Glutamatergic neuron (in vitro differentiated cells): ENCODE measurements around the gene KRTAP5-3. TPM values are rescaled to one million over a fixed set of nuclear protein-coding genes. Genes with fewer than 3 reads are reported as not detected.
A peak's percentile ranks its signal among the peaks of the same experiment; 100 is the strongest.
"Not testable (repeated sequence)": the region's sequence is repeated elsewhere in the genome, so short reads cannot be mapped to it uniquely, and the experiment has no call there.

Experiments used
- DNase-seq: peaks from one replicate; pipeline ENCODE4 v3.0.0; 2022
- H3K27ac Mint-ChIP-seq: one replicate; pipeline ENCODE4 v1.8.0; 2020; ENCODE audit warnings: mild to moderate bottlenecking, mixed read lengths, inconsistent platforms; ENCODE audit not compliant: unreplicated experiment
- H3K27me3 Mint-ChIP-seq: one replicate; pipeline ENCODE4 v1.8.0; 2020; ENCODE audit warnings: mild to moderate bottlenecking, moderate library complexity, mixed read lengths, inconsistent platforms; ENCODE audit not compliant: unreplicated experiment
- H3K36me3 Mint-ChIP-seq: one replicate; pipeline ENCODE4 v1.8.0; 2020; ENCODE audit warnings: mild to moderate bottlenecking, mixed read lengths, inconsistent platforms; ENCODE audit not compliant: unreplicated experiment
- H3K4me1 Mint-ChIP-seq: one replicate; pipeline ENCODE4 v1.8.0; 2020; ENCODE audit warnings: mild to moderate bottlenecking, low read depth, mixed read lengths, inconsistent platforms; ENCODE audit not compliant: unreplicated experiment
- H3K4me3 Mint-ChIP-seq: one replicate; pipeline ENCODE4 v1.8.0; 2020; ENCODE audit warnings: mild to moderate bottlenecking, mixed read lengths, inconsistent platforms; ENCODE audit not compliant: unreplicated experiment
- H3K9me3 Mint-ChIP-seq: one replicate; pipeline ENCODE4 v1.8.0; 2020; ENCODE audit warnings: mild to moderate bottlenecking, moderate library complexity, mixed read lengths, inconsistent platforms; ENCODE audit not compliant: unreplicated experiment
- CTCF ChIP-seq: fragments of 200-600 bp; sonication (generic); IDR thresholded peaks from one replicate; pipeline ENCODE4 v1.5.0; 2021; ENCODE audit not compliant: partially characterized antibody, unreplicated experiment
- total RNA-seq: library from RNA; stranded (reverse); fragmentation: NEBNext Ultra II Directional; extraction: Animal tissue kit (Norgen Biotek cat#: 25700); gene quantifications from one replicate; pipeline ENCODE4 v1.2.1, GENCODE V29; 2021; ENCODE audit not compliant: unreplicated experiment

Gene KRTAP5-3
- total RNA-seq, 1 donor from 2014 or later = not detected

DNA sequence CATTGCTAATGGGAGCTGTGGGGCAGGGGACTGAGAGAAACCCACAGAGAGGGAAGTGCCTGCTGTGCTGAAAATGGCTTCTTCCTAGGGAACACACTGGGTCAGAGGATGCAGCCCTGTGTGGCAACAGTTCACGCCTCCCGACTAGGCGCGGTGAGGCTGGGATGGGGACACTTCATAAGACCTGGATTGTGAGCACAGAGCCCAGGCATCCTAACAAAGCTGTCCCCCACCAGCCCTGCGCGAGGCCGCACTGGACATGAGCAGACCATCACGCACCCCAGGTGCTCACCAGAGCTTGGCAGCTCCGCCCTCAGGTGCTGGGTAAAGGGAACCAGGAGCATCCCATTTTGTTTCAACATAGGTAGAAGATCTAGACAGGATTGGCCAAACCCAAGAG lies 15.5 kb upstream of the KRTAP5-3 start:
- Mint-ChIP-seq H3K36me3 (no peaks in the 10 kb centered on the region), H3K27ac (no peak overlapping the region), H3K4me1 (no peaks in the 10 kb centered on the region), H3K4me3 (no peak overlapping the region), H3K27me3 (peaks cover 8% of the 10 kb centered on the region), H3K9me3 (peaks cover 4% of the 10 kb centered on the region)
- no peak for TF ChIP-seq CTCF
- no peak for DNase-seq

DNA sequence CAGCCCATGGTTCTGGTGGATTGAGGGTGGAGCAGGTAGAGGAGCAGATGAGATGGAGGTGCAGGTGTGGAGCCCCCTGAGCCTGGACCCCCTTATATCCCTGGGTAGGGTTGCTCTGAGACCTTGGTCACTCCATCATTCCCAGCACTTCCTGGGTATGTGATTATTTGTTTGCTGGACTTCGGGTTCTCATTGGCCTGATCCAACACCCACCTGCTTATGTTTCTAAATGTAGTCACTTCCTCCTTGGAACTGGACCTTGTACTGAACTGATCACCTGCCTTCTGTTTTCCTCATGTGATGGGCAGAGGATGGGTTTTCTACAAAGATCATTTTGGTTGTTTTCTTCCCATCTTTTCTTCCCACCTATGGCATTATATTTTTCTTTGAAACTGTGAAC lies 13.8 kb upstream of the KRTAP5-3 start, which contains the start of gene KRTAP5-4:
TSS of gene KRTAP5-4 (minus strand) at position 53 of the 400 bp plus-strand sequence. CDS start at position 8, 45 bp downstream.
- H3K27me3 Mint-ChIP-seq = peaks cover 9% of the 10 kb centered on the region
- no peak for TF ChIP-seq CTCF
- H3K27ac Mint-ChIP-seq = peak within 1 kb of the TSS; percentile 67
- H3K36me3 Mint-ChIP-seq = peaks cover 5% of the 10 kb centered on the region
- H3K4me1 Mint-ChIP-seq = no peaks in the 10 kb centered on the region
- H3K9me3 Mint-ChIP-seq = peaks cover 8% of the 10 kb centered on the region
- H3K4me3 Mint-ChIP-seq = no peak within 1 kb of the TSS
- no peak for DNase-seq

DNA sequence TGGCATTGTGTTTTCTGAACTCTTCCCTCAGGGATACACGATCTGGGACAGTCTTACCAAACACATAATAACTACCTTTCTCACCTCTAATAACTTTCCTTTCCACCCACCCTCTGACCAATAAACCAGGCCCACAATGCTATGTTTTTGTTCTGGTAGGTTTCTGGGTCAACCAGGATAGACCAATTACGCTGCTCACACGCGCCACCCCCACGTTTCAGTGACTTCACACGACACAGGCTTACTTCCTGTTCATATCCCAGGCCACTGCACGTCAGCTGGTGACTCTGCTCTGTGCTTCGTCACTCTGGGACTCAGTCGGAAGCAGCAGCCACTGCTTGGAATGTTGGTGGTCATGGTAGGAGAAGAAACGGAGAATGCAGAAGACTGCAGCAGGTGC lies 11.2 kb upstream of the KRTAP5-3 start:
- Mint-ChIP-seq H3K27ac (no peak overlapping the region), H3K4me1 (no peaks in the 10 kb centered on the region), H3K36me3 (peaks cover 16% of the 10 kb centered on the region), H3K27me3 (peaks cover 13% of the 10 kb centered on the region), H3K4me3 (no peak overlapping the region), H3K9me3 (peaks cover 9% of the 10 kb centered on the region)
- DNase-seq = no peak
- TF ChIP-seq CTCF = no peak

DNA sequence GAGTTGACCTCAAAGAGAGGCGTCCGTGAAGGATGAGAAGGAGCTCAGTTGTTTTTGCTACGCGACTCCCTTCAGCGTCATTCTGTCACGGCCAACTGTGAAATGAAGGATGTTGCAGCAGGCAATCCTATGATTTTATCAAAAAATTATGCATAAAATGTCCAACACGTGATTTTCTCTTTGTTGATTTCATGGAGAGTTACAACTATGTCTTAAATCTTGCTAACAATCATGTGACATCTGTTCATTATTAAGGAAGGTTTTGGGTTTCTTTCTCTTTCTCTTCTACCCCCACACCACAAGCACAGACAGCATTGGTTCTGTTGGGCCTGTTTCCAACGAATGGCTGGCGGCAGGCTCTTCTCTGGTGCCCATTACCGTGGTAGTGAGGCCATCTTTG lies 10.0 kb upstream of the KRTAP5-3 start:
- Mint-ChIP-seq H3K27ac (no peak overlapping the region), H3K27me3 (peaks cover 15% of the 10 kb centered on the region), H3K36me3 (peaks cover 22% of the 10 kb centered on the region), H3K4me3 (no peak overlapping the region), H3K4me1 (no peaks in the 10 kb centered on the region), H3K9me3 (peaks cover 9% of the 10 kb centered on the region)
- DNase-seq = no peak
- TF ChIP-seq CTCF = no peak

GRCh38 chr11:1607901-1608300 lies 362 bp downstream of the KRTAP5-3 start:
- peaks cover 10% of the 10 kb centered on the region for H3K9me3 Mint-ChIP-seq
- H3K27me3 Mint-ChIP-seq = peaks cover 10% of the 10 kb centered on the region
- not testable (repeated sequence) for H3K27ac Mint-ChIP-seq, H3K4me3 Mint-ChIP-seq, H3K4me1 Mint-ChIP-seq, H3K36me3 Mint-ChIP-seq, DNase-seq

DNA sequence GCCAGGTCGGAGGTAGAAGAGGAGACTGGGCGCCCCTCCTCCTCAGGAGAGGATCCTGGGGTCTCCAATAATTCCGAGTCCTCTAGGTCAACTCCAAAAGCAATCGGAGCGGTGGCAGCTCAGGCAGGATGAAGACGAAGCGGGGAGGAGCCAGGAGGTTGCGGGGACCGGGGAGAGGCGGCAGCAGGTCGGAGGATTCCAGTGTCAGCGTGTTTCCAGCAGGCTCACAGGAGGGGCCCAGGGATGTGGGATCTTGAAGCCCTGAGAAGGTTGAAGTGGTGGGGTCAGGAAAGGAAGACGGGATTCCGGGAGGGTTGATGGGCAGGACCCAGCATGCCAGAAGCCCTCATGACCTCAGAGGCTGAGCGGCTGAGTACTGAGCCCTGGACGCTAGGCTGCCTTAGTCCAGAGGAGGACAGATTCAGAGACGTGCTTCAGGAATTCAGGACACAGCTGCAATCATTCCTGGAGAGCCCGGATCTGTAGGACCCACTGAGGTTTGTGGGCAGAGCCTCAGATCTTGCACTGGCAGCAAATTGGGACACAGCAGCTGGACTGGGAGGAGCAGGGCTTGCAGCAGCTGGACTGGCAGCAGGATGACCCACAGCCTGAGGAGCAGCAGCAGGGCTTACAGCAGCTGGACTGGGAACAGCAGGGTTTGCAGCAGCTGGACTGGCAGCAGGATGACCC lies 962 bp downstream of the KRTAP5-3 start:
- not testable (repeated sequence) for H3K27ac Mint-ChIP-seq, H3K36me3 Mint-ChIP-seq, H3K4me1 Mint-ChIP-seq, DNase-seq
- H3K9me3 Mint-ChIP-seq = peaks cover 13% of the 10 kb centered on the region
- H3K27me3 Mint-ChIP-seq = peaks cover 10% of the 10 kb centered on the region
- H3K4me3 Mint-ChIP-seq = peak overlapping the region; percentile 50

- not testable (repeated sequence) for H3K36me3 Mint-ChIP-seq, H3K4me1 Mint-ChIP-seq, DNase-seq, H3K27ac Mint-ChIP-seq, H3K4me3 Mint-ChIP-seq
- H3K27me3 Mint-ChIP-seq = peaks cover 10% of the 10 kb centered on the region
- H3K9me3 Mint-ChIP-seq = peaks cover 13% of the 10 kb centered on the region
Measured at GRCh38 chr11:1605923-1606322, 2.3 kb downstream of the KRTAP5-3 start.
